Osteocyte (in vitro differentiated cells): ENCODE data around the gene DEF6. TPM values are rescaled to one million over a fixed set of nuclear protein-coding genes. Genes with fewer than 3 reads are reported as not detected.

Experiments
- DNase-seq: peaks from one replicate; pipeline ENCODE4 v3.0.0; 2021; ENCODE audit warnings: mixed read lengths; ENCODE audit not compliant: unreplicated experiment; ENCODE audit errors: extremely low spot score
- H3K27ac Mint-ChIP-seq: one replicate; pipeline ENCODE4 v1.8.0; 2021; ENCODE audit warnings: mild to moderate bottlenecking, mixed read lengths; ENCODE audit not compliant: unreplicated experiment
- H3K27me3 Mint-ChIP-seq: one replicate; pipeline ENCODE4 v1.8.0; 2021; ENCODE audit warnings: mixed read lengths; ENCODE audit not compliant: unreplicated experiment
- H3K36me3 Mint-ChIP-seq: one replicate; pipeline ENCODE4 v1.8.0; 2021; ENCODE audit warnings: mixed read lengths; ENCODE audit not compliant: unreplicated experiment
- H3K4me1 Mint-ChIP-seq: one replicate; pipeline ENCODE4 v1.8.0; 2021; ENCODE audit warnings: mixed read lengths; ENCODE audit not compliant: unreplicated experiment
- H3K4me3 Mint-ChIP-seq: one replicate; pipeline ENCODE4 v1.8.0; 2021; ENCODE audit warnings: mild to moderate bottlenecking, moderate library complexity, mixed read lengths; ENCODE audit not compliant: unreplicated experiment
- H3K9me3 Mint-ChIP-seq: one replicate; pipeline ENCODE4 v1.8.0; 2021; ENCODE audit warnings: mixed read lengths; ENCODE audit not compliant: unreplicated experiment
- total RNA-seq: library from RNA; stranded (reverse); gene quantifications from 2 replicates; pipeline ENCODE4 v1.2.1, GENCODE V29; 2021
- TF ChIP-seq, protein P1 (sequence below): fragments of 200-600 bp; sonication (generic); IDR thresholded peaks from 2 replicates; pipeline ENCODE4 v1.5.0; 2021; ENCODE audit warnings: antibody characterized with exemption, mild to moderate bottlenecking, moderate library complexity

DEF6 gene
- total RNA-seq, 1 donor from 2014 or later = 0.59 TPM

DNA sequence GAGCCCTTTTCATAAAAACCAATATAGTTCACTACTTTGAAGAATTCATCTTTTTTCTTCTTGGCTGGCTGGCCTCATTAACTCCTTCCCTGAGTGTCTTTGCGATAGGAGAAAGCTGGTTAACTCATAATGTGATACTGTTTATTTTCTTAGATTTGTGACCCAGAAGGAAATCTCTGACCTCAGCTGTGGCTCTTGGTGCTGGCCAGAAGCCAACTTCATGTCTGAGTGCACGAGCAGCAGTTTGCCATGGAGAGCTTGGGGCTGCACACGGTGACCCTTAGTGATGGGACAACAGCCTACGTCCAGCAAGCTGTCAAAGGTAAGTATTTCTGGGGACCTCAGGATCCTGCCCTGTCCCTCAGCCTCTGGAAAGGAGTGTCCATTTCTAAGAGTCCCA is 16.7 kb upstream of the DEF6 start:
- Mint-ChIP-seq H3K27me3 (no peaks in the 10 kb centered on the region), H3K4me1 (peaks cover 6% of the 10 kb centered on the region)
- DNase-seq = no peak

DNA sequence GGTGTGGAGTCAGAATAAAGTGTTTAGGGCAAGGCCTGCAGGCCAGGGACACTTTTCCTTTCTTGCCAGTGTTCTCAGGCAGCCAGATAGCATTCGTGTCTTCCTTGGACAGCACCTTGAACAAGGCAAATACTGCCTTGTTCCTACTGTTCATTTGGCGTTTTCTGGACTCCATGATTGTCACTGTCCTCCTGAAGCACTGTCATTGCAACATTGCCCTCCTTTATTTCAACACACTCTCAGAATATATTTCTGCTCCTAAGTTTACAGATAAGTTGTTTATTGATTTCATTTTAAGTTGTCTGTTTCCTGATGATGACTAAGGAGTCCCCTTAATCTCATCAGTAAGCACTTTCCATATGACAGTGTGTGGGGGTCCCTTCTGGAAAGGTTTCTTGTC is 15.1 kb upstream of the DEF6 start:
- H3K4me3 Mint-ChIP-seq = no peak overlapping the region
- no peak for DNase-seq
- peaks cover 34% of the 10 kb centered on the region for H3K36me3 Mint-ChIP-seq
- H3K4me1 Mint-ChIP-seq = peaks cover 6% of the 10 kb centered on the region
- H3K27me3 Mint-ChIP-seq = no peaks in the 10 kb centered on the region
- no peak overlapping the region for H3K27ac Mint-ChIP-seq
- H3K9me3 Mint-ChIP-seq = no peaks in the 10 kb centered on the region
- TF ChIP-seq, protein P1, sequence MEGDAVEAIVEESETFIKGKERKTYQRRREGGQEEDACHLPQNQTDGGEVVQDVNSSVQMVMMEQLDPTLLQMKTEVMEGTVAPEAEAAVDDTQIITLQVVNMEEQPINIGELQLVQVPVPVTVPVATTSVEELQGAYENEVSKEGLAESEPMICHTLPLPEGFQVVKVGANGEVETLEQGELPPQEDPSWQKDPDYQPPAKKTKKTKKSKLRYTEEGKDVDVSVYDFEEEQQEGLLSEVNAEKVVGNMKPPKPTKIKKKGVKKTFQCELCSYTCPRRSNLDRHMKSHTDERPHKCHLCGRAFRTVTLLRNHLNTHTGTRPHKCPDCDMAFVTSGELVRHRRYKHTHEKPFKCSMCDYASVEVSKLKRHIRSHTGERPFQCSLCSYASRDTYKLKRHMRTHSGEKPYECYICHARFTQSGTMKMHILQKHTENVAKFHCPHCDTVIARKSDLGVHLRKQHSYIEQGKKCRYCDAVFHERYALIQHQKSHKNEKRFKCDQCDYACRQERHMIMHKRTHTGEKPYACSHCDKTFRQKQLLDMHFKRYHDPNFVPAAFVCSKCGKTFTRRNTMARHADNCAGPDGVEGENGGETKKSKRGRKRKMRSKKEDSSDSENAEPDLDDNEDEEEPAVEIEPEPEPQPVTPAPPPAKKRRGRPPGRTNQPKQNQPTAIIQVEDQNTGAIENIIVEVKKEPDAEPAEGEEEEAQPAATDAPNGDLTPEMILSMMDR = no peak

More for the DNA sequence above, 16.7 kb upstream of the DEF6 start:
- Mint-ChIP-seq H3K4me3 (no peak overlapping the region), H3K27ac (no peak overlapping the region), H3K9me3 (no peaks in the 10 kb centered on the region), H3K36me3 (peaks cover 22% of the 10 kb centered on the region)
- TF ChIP-seq, protein P1 = no peak

DNA sequence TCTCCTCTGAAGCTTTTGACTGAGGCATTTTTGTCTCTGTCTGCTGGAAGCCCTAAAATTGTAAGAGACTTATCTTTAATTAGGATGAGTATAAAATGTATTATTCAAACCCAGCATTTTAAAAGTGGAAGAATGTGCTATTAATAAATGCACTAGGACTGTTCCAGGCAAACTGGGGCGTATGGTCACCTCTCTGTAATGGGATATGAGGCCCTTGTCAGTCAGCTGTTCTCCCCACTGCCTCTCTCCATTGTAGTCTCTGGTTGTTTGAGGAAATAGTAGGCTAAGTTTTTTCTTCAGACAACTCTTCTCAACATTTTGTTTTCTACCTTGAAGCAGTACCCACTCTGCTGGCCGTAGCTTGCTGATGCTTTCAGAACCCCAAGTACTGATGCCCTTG is 14.3 kb upstream of the DEF6 start:
- TF ChIP-seq, protein P1 = no peak
- no peak for DNase-seq
- Mint-ChIP-seq H3K4me3 (no peak overlapping the region), H3K4me1 (peaks cover 6% of the 10 kb centered on the region), H3K27me3 (no peaks in the 10 kb centered on the region), H3K27ac (no peak overlapping the region), H3K9me3 (no peaks in the 10 kb centered on the region), H3K36me3 (peaks cover 36% of the 10 kb centered on the region)

DNA sequence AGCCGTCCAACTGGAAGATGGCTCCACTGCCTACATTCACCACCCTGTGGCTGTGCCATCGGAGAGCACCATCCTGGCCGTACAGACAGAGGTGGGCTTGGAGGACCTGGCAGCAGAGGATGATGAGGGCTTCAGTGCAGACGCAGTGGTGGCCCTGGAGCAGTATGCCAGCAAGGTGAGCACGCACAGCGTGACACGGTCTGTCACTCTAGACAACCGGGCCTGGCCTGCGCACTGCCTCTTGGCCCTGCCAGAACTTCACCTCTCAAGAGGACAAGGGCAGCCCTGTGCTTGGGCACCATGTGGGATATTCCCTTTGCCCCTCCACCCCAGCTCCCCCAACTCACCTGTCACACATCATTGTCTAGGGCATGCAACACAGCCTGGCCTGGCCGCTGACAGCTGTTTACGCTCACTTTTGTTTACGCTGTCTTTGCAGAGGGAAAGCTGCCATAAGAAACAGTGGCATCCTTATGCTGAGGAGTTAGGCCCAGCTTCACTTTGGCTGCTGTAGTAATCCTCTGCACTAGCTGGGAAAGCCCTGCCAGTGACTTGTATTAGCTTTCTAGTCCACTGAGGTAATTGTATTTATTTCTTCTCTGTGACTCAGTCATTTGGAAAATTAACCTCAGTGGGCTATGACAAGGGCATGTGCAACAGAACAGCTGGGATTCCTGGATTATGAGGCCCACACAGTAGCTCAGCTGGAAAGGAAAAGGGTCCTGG is 9.8 kb upstream of the DEF6 start:
- no peaks in the 10 kb centered on the region for H3K9me3 Mint-ChIP-seq
- peaks cover 43% of the 10 kb centered on the region for H3K36me3 Mint-ChIP-seq
- no peaks in the 10 kb centered on the region for H3K27me3 Mint-ChIP-seq
- TF ChIP-seq, protein P1 = no peak
- no peak overlapping the region for H3K27ac Mint-ChIP-seq
- no peak overlapping the region for H3K4me3 Mint-ChIP-seq
- no peak for DNase-seq
- no peaks in the 10 kb centered on the region for H3K4me1 Mint-ChIP-seq

DNA sequence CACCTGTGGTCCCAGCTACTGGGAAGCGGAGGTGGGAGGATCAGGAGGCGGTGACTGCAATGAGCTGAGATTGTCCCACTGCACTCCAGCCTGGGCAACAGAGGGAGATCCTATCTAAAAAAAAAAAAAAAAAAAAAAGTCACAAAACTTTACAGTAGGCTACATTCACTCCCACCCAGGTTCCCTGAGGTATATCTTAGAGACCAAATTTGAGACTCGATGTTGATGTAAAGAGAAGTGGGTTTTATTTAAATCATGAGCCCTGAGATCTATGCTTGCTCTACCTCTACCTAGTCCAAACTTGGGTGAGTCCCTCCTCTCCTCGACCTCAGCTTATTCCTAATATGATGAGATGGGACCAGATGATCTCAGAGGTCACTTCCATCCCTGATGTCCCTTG is 8.8 kb upstream of the DEF6 start:
- H3K9me3 Mint-ChIP-seq = no peaks in the 10 kb centered on the region
- no peak for DNase-seq
- TF ChIP-seq, protein P1 = no peak
- H3K27ac Mint-ChIP-seq = no peak overlapping the region
- H3K36me3 Mint-ChIP-seq = peaks cover 41% of the 10 kb centered on the region
- H3K27me3 Mint-ChIP-seq = no peaks in the 10 kb centered on the region
- H3K4me3 Mint-ChIP-seq = no peak overlapping the region
- H3K4me1 Mint-ChIP-seq = no peaks in the 10 kb centered on the region
